Transverse colon (tissue), 3 donors: ENCODE results near the gene RARRES1.

Experiments
- CTCF ChIP-seq, 5 experiments: fragments of 200-600 bp in 3 of 5; fragments of 450-650 bp in 2 of 5; sonication (generic) in 3 of 5; IDR thresholded peaks; 1 replicate in 2 of 5; 2 replicates in 3 of 5; pipeline ENCODE4 v1.5.1; 2016 to 2017; ENCODE audit warnings: antibody characterized with exemption in 5 of 5, inconsistent platforms in 3 of 5, mild to moderate bottlenecking in 2 of 5, moderate library complexity in 1 of 5
- EP300 ChIP-seq: sonication (generic); formaldehyde crosslinking; IDR thresholded peaks from one replicate; pipeline ENCODE4 v1.6.1; 2017; ENCODE audit warnings: antibody characterized with exemption, low read depth

GRCh38 chr3:158769549-158769948 is 37.3 kb upstream of the RARRES1 start:
- TF ChIP-seq EP300 (no peak), CTCF (IDR thresholded peaks at IDR 0.05) (no peak)
